SK-N-SH (cell line): ENCODE data around the gene UBAC2. TPM values are rescaled to one million over a fixed set of nuclear protein-coding genes. Genes with fewer than 3 reads are reported as not detected.

Experiments
- CTCF ChIA-PET: fragments of 300-600, 350-600 bp; formaldehyde crosslinking; extraction: SDS; loops from one replicate; lab custom pipeline; 2021; lab: Yijun Ruan, JAX
- POLR2A ChIA-PET: fragments of 350-600 bp; sonication (Branson Sonifier 250); formaldehyde crosslinking; extraction: SDS; loops from one replicate; lab custom pipeline; 2020; ENCODE audit warnings: antibody characterized with exemption, inconsistent platforms; lab: Yijun Ruan, JAX
- DNase-seq: peaks from one replicate; pipeline ENCODE4 v3.0.0; 2012
- H2AFZ ChIP-seq: fragments of 200-600 bp; sonication (generic); 2 replicates; pipeline ENCODE4 v1.8.1; 2016; ENCODE audit warnings: antibody characterized with exemption, mild to moderate bottlenecking, low read depth
- H3F3A ChIP-seq: fragments of 200-600 bp; sonication (generic); replicated peaks from 2 replicates; pipeline ENCODE3; 2016; ENCODE audit warnings: antibody characterized with exemption, mild to moderate bottlenecking; ENCODE audit not compliant: insufficient read depth
- H3K27ac ChIP-seq, 2 experiments: fragments of 200-500 bp in 1 of 2; fragments of 200-600 bp in 1 of 2; sonication (Bioruptor generic) in 1 of 2; sonication (generic), shearing (Covaris generic) in 1 of 2; 2 replicates each; pipeline versions ENCODE4 v1.5.1 to v1.6.1; 2014 to 2016; ENCODE audit warnings: low read depth in 2 of 2, inconsistent platforms in 1 of 2, low read length in 1 of 2, mild to moderate bottlenecking in 1 of 2, mixed read lengths in 1 of 2
- H3K27me3 ChIP-seq: fragments of 200-600 bp; sonication (generic), shearing (Covaris generic); 2 replicates; pipeline ENCODE4 v1.6.1; 2016; ENCODE audit warnings: mixed run types; ENCODE audit not compliant: insufficient read depth
- H3K36me3 ChIP-seq, 2 experiments: fragments of 200-500 bp in 1 of 2; fragments of 200-600 bp in 1 of 2; sonication (Bioruptor generic) in 1 of 2; sonication (generic) in 1 of 2; replicated peaks in 1 of 2; 2 replicates each; pipeline versions ENCODE3 to v1.5.1; 2014 to 2016; ENCODE audit warnings: low read length in 1 of 2, mild to moderate bottlenecking in 1 of 2; ENCODE audit not compliant: insufficient read depth in 2 of 2, control insufficient read depth in 1 of 2
- H3K4me1 ChIP-seq, 2 experiments: fragments of 200-500 bp in 1 of 2; fragments of 200-600 bp in 1 of 2; sonication (Bioruptor generic) in 1 of 2; sonication (generic), shearing (Covaris generic) in 1 of 2; 2 replicates each; pipeline versions ENCODE4 v1.5.1 to v1.6.1; 2014 to 2016; ENCODE audit warnings: low read depth in 1 of 2, low read length in 1 of 2, mixed run types in 1 of 2; ENCODE audit not compliant: insufficient read depth in 2 of 2, control insufficient read depth in 1 of 2
- H3K4me2 ChIP-seq: fragments of 200-600 bp; sonication (generic), shearing (Covaris generic); 2 replicates; pipeline ENCODE4 v1.6.1; 2017; ENCODE audit warnings: mixed run types
- H3K4me3 ChIP-seq, 2 experiments: fragments of 200-500 bp in 1 of 2; fragments of 200-600 bp in 1 of 2; sonication (Bioruptor generic) in 1 of 2; sonication (generic), shearing (Covaris generic) in 1 of 2; 2 replicates each; pipeline versions ENCODE4 v1.5.1 to v1.8.1; 2014 to 2016; ENCODE audit warnings: low read depth in 2 of 2, inconsistent platforms in 1 of 2, low read length in 1 of 2, mild to moderate bottlenecking in 1 of 2, mixed read lengths in 1 of 2, moderate library complexity in 1 of 2
- H3K79me2 ChIP-seq: fragments of 200-600 bp; sonication (generic); 2 replicates; pipeline ENCODE4 v1.8.1; 2017; ENCODE audit warnings: mild to moderate bottlenecking; ENCODE audit not compliant: insufficient read depth
- H3K9ac ChIP-seq: fragments of 200-600 bp; sonication (generic); 2 replicates; pipeline ENCODE4 v1.6.1; 2017; ENCODE audit warnings: mixed run types
- H3K9me2 ChIP-seq: fragments of 200-600 bp; sonication (generic); 2 replicates; pipeline ENCODE4 v1.6.1; 2017; ENCODE audit warnings: mixed run types
- H3K9me3 ChIP-seq: fragments of 200-600 bp; sonication (generic); 2 replicates; pipeline ENCODE4 v1.6.1; 2017; ENCODE audit warnings: mixed run types, mild to moderate bottlenecking, moderate library complexity
- H4K20me1 ChIP-seq: fragments of 200-600 bp; sonication (generic); 2 replicates; pipeline ENCODE4 v1.6.1; 2017; ENCODE audit warnings: mild to moderate bottlenecking, mixed run types; ENCODE audit not compliant: insufficient read depth
- CHD2 ChIP-seq: fragments of 150-350 bp; IDR thresholded peaks from 2 replicates; pipeline ENCODE4 v1.6.1; 2018; ENCODE audit warnings: low read length; ENCODE audit not compliant: partially characterized antibody
- CTCF ChIP-seq: fragments of 200-600 bp; sonication (generic); IDR thresholded peaks from 2 replicates; pipeline ENCODE4 v1.6.1; 2017; ENCODE audit warnings: antibody characterized with exemption, mild to moderate bottlenecking, moderate library complexity
- EP300 ChIP-seq, 2 experiments: IDR thresholded peaks; 2 replicates each; pipeline versions ENCODE4 v1.4.0 to v1.6.1; 2012; ENCODE audit warnings: borderline replicate concordance in 1 of 2, low read depth in 1 of 2, low read length in 1 of 2
- IRF3 ChIP-seq: fragments of 150-350 bp; IDR thresholded peaks from 2 replicates; pipeline ENCODE4 v1.6.1; 2016; ENCODE audit warnings: mild to moderate bottlenecking, low read depth, low read length
- MXI1 ChIP-seq: IDR thresholded peaks from 2 replicates; pipeline ENCODE4 v1.6.1; 2012; ENCODE audit warnings: mild to moderate bottlenecking, low read depth, low read length, improper control_type of control experiment
- RCOR1 ChIP-seq: fragments of 150-350 bp; IDR thresholded peaks from 2 replicates; pipeline ENCODE4 v1.6.1; 2017; ENCODE audit warnings: antibody characterized with exemption, low read length
- RFX5 ChIP-seq: IDR thresholded peaks from 2 replicates; pipeline ENCODE4 v1.6.1; 2012; ENCODE audit warnings: mild to moderate bottlenecking, improper control_type of control experiment, low read length
- SMC3 ChIP-seq: IDR thresholded peaks from 2 replicates; pipeline ENCODE4 v1.6.1; 2012; ENCODE audit warnings: low read depth, low read length, improper control_type of control experiment
- TAF1 ChIP-seq: IDR thresholded peaks from 2 replicates; pipeline ENCODE4 v1.6.1; 2012; ENCODE audit warnings: low read depth, mild to moderate bottlenecking, low read length, moderate library complexity, borderline replicate concordance
- TCF12 ChIP-seq: IDR thresholded peaks from 2 replicates; pipeline ENCODE4 v1.4.0; 2012
- WGBS: methylation state at CpG from one replicate; pipeline ENCODE4 v1.1.6; 2017; ENCODE audit warnings: low lambda C conversion rate; 5-methylcytosine and 5-hydroxymethylcytosine counted together
- polyA plus RNA-seq, 3 experiments: library from polyadenylated mRNA; depleted of rRNA; stranded (reverse); fragments of >200 nt; gene quantifications; 2 replicates each; pipeline ENCODE4 v1.2.3, GENCODE V29; 2012
- TF ChIP-seq, protein P1 (sequence below): IDR thresholded peaks from 2 replicates; pipeline ENCODE4 v1.4.0; 2012; ENCODE audit warnings: low read depth
- TF ChIP-seq, protein P2 (sequence below): IDR thresholded peaks from 2 replicates; pipeline ENCODE4 v1.4.0; 2012; ENCODE audit warnings: low read depth, borderline replicate concordance
- TF ChIP-seq, protein P3 (sequence below): IDR thresholded peaks from 2 replicates; pipeline ENCODE4 v1.4.0; 2012; ENCODE audit warnings: low read depth, borderline replicate concordance

UBAC2 gene
- polyA plus RNA-seq, 1 of the 3 experiments (the other 2 are of a cell fraction) = 79.0 TPM

DNA sequence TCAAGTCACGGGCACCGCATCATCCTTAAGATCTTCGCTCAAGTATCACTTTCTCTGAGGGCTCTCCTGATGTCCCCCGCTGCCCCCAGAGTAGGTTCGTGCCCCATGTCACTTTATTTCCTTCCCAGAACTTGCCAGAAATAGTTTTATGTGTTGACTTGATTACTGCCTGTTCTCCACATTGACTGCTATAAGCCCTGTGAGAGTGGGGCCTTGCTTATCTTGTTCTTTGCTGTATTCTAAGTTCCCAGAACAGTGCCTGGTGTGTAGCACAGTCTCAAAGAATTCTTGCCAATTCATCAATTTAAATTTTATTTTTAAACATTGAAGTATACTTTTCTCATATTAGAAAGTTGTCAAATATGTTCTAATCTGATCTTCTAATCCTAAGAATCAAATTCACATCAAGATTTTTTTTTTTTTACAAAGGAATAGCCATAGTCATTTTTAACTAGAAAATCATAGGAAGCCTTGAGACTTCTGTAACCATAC lies 138.6 kb downstream of the UBAC2 start:
- Histone ChIP-seq H3K27ac (no peak overlapping the region), H3K9ac (no peak overlapping the region), H3K4me3 (no peak overlapping the region), H2AFZ (no peak overlapping the region), H3K9me3 (no peaks in the 10 kb centered on the region), H3K4me2 (no peak overlapping the region), H3K79me2 (no peaks in the 10 kb centered on the region), H3K9me2 (no peaks in the 10 kb centered on the region), H4K20me1 (no peaks in the 10 kb centered on the region)
- POLR2A ChIA-PET = no interaction called here
- WGBS = 94% methylated on average over 5 of the region's 5 CpGs
- TF ChIP-seq EP300 (IDR thresholded peaks at IDR 0.05; ENCODE audit: borderline replicate concordance in 1 of 2, low read depth in 1 of 2, low read length in 1 of 2) = no peak
- TF ChIP-seq SMC3 = no peak
- TF ChIP-seq, protein P1, sequence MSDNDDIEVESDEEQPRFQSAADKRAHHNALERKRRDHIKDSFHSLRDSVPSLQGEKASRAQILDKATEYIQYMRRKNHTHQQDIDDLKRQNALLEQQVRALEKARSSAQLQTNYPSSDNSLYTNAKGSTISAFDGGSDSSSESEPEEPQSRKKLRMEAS = no peak
- no peak for TF ChIP-seq RCOR1
- no peak for TF ChIP-seq RFX5
- TF ChIP-seq, protein P2, sequence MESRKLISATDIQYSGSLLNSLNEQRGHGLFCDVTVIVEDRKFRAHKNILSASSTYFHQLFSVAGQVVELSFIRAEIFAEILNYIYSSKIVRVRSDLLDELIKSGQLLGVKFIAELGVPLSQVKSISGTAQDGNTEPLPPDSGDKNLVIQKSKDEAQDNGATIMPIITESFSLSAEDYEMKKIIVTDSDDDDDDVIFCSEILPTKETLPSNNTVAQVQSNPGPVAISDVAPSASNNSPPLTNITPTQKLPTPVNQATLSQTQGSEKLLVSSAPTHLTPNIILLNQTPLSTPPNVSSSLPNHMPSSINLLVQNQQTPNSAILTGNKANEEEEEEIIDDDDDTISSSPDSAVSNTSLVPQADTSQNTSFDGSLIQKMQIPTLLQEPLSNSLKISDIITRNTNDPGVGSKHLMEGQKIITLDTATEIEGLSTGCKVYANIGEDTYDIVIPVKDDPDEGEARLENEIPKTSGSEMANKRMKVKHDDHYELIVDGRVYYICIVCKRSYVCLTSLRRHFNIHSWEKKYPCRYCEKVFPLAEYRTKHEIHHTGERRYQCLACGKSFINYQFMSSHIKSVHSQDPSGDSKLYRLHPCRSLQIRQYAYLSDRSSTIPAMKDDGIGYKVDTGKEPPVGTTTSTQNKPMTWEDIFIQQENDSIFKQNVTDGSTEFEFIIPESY = no peak
- no peak for TF ChIP-seq MXI1
- no peak for TF ChIP-seq TCF12
- no peak for TF ChIP-seq IRF3
- no peak for TF ChIP-seq CTCF
- TF ChIP-seq, protein P3, sequence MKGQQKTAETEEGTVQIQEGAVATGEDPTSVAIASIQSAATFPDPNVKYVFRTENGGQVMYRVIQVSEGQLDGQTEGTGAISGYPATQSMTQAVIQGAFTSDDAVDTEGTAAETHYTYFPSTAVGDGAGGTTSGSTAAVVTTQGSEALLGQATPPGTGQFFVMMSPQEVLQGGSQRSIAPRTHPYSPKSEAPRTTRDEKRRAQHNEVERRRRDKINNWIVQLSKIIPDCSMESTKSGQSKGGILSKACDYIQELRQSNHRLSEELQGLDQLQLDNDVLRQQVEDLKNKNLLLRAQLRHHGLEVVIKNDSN = no peak
- no peak for TF ChIP-seq TAF1
- TF ChIP-seq CHD2 = no peak
- TF ChIP-seq, all 33 proteins: peak for 0
- CTCF ChIA-PET = interaction anchor here (1.1 kb wide), 1 partner anchor 70 kb away, joined by 3 read pairs; no protein-coding TSS in a partner anchor
- H3K27me3 ChIP-seq = no peaks in the 10 kb centered on the region
- peaks cover 14 to 37% of the 10 kb centered on the region in 2 experiments for H3K36me3 ChIP-seq
- H3K4me1 ChIP-seq = peaks cover 0 to 2% of the 10 kb centered on the region in 2 experiments; a peak in 1 of 4 replicates
- H3F3A ChIP-seq = no peaks in the 10 kb centered on the region
- DNase-seq = no peak
